ENCODE measurements around the gene SLC13A4.

The SLC13A4 gene

DNA sequence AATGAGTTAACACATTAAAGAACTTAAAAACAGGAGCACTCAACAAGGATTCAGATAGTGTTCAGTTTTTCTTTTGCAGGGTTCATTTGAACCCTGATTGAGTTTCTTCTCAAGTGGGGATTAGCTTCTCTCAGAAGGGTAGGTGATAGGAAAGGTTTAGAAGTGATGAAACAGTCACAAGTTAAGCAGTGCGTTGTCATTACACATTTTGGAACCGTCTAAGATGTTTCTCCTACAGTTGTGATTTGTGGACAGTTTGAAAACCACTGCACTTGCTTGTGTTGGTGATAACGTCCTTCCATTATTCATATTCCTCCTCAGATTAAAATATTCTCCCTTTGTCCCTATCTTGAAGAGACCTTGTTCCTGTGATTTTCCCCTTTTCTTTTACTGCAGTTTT is 62.9 kb downstream of the SLC13A4 start:
- no peak overlapping the region for H3K27ac ChIP-seq (replicated peaks)
- H3K4me3 ChIP-seq (replicated peaks; ENCODE audit: insufficient read depth, low read length): no peak overlapping the region
- no peak for DNase-seq (ENCODE audit: low read depth in 1 of 2, low spot score in 1 of 2)
- TF ChIP-seq, protein P1, sequence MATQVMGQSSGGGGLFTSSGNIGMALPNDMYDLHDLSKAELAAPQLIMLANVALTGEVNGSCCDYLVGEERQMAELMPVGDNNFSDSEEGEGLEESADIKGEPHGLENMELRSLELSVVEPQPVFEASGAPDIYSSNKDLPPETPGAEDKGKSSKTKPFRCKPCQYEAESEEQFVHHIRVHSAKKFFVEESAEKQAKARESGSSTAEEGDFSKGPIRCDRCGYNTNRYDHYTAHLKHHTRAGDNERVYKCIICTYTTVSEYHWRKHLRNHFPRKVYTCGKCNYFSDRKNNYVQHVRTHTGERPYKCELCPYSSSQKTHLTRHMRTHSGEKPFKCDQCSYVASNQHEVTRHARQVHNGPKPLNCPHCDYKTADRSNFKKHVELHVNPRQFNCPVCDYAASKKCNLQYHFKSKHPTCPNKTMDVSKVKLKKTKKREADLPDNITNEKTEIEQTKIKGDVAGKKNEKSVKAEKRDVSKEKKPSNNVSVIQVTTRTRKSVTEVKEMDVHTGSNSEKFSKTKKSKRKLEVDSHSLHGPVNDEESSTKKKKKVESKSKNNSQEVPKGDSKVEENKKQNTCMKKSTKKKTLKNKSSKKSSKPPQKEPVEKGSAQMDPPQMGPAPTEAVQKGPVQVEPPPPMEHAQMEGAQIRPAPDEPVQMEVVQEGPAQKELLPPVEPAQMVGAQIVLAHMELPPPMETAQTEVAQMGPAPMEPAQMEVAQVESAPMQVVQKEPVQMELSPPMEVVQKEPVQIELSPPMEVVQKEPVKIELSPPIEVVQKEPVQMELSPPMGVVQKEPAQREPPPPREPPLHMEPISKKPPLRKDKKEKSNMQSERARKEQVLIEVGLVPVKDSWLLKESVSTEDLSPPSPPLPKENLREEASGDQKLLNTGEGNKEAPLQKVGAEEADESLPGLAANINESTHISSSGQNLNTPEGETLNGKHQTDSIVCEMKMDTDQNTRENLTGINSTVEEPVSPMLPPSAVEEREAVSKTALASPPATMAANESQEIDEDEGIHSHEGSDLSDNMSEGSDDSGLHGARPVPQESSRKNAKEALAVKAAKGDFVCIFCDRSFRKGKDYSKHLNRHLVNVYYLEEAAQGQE (IDR thresholded peaks at IDR 0.05; ENCODE audit: insufficient replicate concordance, low read depth): no peak
- TF ChIP-seq, protein P2, sequence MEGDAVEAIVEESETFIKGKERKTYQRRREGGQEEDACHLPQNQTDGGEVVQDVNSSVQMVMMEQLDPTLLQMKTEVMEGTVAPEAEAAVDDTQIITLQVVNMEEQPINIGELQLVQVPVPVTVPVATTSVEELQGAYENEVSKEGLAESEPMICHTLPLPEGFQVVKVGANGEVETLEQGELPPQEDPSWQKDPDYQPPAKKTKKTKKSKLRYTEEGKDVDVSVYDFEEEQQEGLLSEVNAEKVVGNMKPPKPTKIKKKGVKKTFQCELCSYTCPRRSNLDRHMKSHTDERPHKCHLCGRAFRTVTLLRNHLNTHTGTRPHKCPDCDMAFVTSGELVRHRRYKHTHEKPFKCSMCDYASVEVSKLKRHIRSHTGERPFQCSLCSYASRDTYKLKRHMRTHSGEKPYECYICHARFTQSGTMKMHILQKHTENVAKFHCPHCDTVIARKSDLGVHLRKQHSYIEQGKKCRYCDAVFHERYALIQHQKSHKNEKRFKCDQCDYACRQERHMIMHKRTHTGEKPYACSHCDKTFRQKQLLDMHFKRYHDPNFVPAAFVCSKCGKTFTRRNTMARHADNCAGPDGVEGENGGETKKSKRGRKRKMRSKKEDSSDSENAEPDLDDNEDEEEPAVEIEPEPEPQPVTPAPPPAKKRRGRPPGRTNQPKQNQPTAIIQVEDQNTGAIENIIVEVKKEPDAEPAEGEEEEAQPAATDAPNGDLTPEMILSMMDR (IDR thresholded peaks at IDR 0.05; ENCODE audit: insufficient read depth, low read length): no peak
- no peak for TF ChIP-seq SPI1 (IDR thresholded peaks at IDR 0.05; ENCODE audit: borderline replicate concordance, low read depth)
- no peak for TF ChIP-seq GABPA (IDR thresholded peaks at IDR 0.05; ENCODE audit: low read depth)
- TF ChIP-seq POLR2AphosphoS5 (IDR thresholded peaks at IDR 0.05; ENCODE audit: low read depth): no peak
- H3K27me3 ChIP-seq (ENCODE audit: insufficient read depth, poor library complexity, severe bottlenecking): no peaks in the 10 kb centered on the region

DNA sequence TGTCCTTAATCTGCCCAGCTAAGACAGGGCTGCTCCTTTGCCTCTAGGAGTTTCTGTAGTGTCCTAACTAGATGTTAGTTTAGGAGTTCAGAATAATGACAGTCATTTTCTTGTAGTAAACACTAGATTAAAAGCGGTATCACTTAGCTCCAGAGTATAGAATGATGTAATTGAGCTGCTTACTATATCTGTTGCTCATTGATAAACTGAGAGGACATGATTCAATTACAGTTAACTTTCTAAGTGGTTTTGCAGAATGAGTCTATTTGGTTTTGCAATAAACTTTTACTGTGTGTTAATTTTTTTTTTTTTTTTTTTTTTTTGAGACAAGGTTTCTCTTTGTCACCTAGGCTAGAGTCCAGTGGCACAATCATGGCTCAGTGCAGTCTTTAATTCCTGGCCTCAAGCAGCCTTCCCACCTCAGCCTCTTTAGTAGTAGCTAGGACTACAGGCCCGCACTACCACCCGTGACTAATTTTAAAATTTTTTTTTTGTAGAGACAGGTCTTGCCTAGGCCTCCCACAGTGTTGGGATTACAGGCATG is 63.9 kb downstream of the SLC13A4 start:
- peak overlapping the region; percentile 5; the same call in 1 of the 2 replicates for H3K27ac ChIP-seq (replicated peaks)
- TF ChIP-seq, protein P2 (IDR thresholded peaks at IDR 0.05; ENCODE audit: insufficient read depth, low read length): no peak
- TF ChIP-seq, protein P1 (IDR thresholded peaks at IDR 0.05; ENCODE audit: insufficient replicate concordance, low read depth): no peak
- TF ChIP-seq SPI1 (IDR thresholded peaks at IDR 0.05; ENCODE audit: borderline replicate concordance, low read depth) (no peak), GABPA (IDR thresholded peaks at IDR 0.05; ENCODE audit: low read depth) (no peak), POLR2AphosphoS5 (IDR thresholded peaks at IDR 0.05; ENCODE audit: low read depth) (no peak)
- H3K4me3 ChIP-seq (replicated peaks; ENCODE audit: insufficient read depth, low read length): no peak overlapping the region

DNA sequence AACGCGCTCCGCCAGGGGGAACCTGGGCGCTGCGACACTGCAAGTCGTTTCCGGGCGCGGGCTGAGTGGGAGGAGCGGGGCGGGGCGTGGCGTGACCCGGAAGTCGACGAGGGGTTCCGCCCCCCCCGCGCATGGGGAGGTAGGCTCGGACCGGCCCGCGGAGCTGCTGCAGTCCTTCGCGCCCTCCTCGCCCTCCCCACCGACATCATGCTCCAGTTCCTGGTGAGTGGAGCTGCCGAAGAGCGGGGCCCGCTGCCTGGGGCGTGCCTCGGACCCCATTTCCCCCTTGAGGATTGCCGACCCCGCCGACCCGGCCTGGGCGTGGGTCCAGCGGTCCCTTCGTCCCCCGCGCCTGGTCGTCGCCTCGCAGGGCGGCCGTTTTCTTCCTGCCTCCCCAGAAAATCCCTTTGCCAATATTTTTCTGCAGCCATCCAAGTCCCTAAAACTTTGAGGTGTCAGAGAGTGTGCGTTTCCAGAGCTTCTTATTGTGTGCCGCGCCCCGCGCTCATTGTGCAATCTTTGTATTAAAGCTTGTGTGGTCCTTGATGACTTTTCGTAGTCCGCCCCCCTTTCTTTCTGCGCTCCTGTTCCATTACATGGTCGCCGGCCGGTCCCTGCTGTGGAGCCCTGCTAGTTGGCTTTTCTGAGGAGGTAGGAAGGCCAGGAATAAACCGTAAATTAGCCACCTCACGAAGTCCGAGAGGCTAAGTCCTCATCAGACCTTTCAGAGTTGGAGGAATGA is 65.4 kb downstream of the SLC13A4 start, which contains the start of gene STMP1:
STMP1 (plus strand) TSS at position 142 of the 742 bp plus-strand sequence.
- Histone ChIP-seq H3K27ac (replicated peaks) (peak within 1 kb of the TSS; percentile 89), H3K4me3 (replicated peaks; ENCODE audit: insufficient read depth, low read length) (peak within 1 kb of the TSS; percentile 97), H3K27me3 (ENCODE audit: insufficient read depth, poor library complexity, severe bottlenecking) (no peaks in the 10 kb centered on the region)
- TF ChIP-seq POLR2AphosphoS5 (IDR thresholded peaks at IDR 0.05; ENCODE audit: low read depth) (peak; percentile 91), SPI1 (IDR thresholded peaks at IDR 0.05; ENCODE audit: borderline replicate concordance, low read depth) (peak; percentile 11; the same call in 1 of the 2 replicates), GABPA (IDR thresholded peaks at IDR 0.05; ENCODE audit: low read depth) (peak; percentile 92)
- TF ChIP-seq, protein P2 (IDR thresholded peaks at IDR 0.05; ENCODE audit: insufficient read depth, low read length): no peak
- TF ChIP-seq, protein P1 (IDR thresholded peaks at IDR 0.05; ENCODE audit: insufficient replicate concordance, low read depth): peak; percentile 33
- peak; percentile 92 to 94 for DNase-seq (ENCODE audit: low read depth in 1 of 2, low spot score in 1 of 2)

More for the DNA sequence above, 63.9 kb downstream of the SLC13A4 start:
- DNase-seq (ENCODE audit: low read depth in 1 of 2, low spot score in 1 of 2): peak in 1 of 2 experiments; percentile 34
- no peaks in the 10 kb centered on the region for H3K27me3 ChIP-seq (ENCODE audit: insufficient read depth, poor library complexity, severe bottlenecking)

All from HL-60 (cell line).